HepG2 (cell line): ENCODE measurements around the gene FUT1. TPM values are rescaled to one million over a fixed set of nuclear protein-coding genes. Genes with fewer than 3 reads are reported as not detected.

Experiments used
- ASH2L ChIP-seq: fragments of 300-600, 200-600 bp; sonication (generic); IDR thresholded peaks from 2 replicates; pipeline ENCODE4 v1.7.0; 2017; ENCODE audit warnings: low read depth, mild to moderate bottlenecking, moderate library complexity, mixed read lengths, low read length; ENCODE audit not compliant: insufficient read length
- E2F5 ChIP-seq: sonication (generic); formaldehyde crosslinking; conservative IDR thresholded peaks from 2 replicates; pipeline ENCODE4 v1.4.0; 2020; ENCODE audit warnings: missing genetic modification reagents
- KDM5A ChIP-seq: fragments of 200-600 bp; sonication (generic); IDR thresholded peaks from 2 replicates; pipeline ENCODE4 v1.7.0; 2018; ENCODE audit warnings: antibody characterized with exemption, mild to moderate bottlenecking, low read length, borderline replicate concordance
- KLF13 ChIP-seq: sonication (generic); formaldehyde crosslinking; IDR thresholded peaks from 2 replicates; pipeline ENCODE4 v1.4.0; 2020; ENCODE audit warnings: mild to moderate bottlenecking, missing genetic modification reagents
- KLF16 ChIP-seq, 2 experiments: sonication (generic) in 1 of 2; formaldehyde crosslinking in 1 of 2; IDR thresholded peaks; 2 replicates each; pipeline versions ENCODE4 v1.6.1 to v1.8.0; 2016 to 2023; ENCODE audit warnings: missing genetic modification reagents in 2 of 2, missing compliant biosample characterization in 1 of 2
- MEF2D ChIP-seq: sonication (generic); formaldehyde crosslinking; IDR thresholded peaks from 2 replicates; pipeline ENCODE4 v1.5.1; 2020; ENCODE audit warnings: mild to moderate bottlenecking, missing genetic modification reagents
- NFIC ChIP-seq: IDR thresholded peaks from 2 replicates; pipeline ENCODE4 v1.6.1; 2012; ENCODE audit warnings: mild to moderate bottlenecking, low read length, inconsistent platforms
- PAX8 ChIP-seq: sonication (generic); formaldehyde crosslinking; IDR thresholded peaks from 2 replicates; pipeline ENCODE4 v1.8.0; 2022; ENCODE audit warnings: mild to moderate bottlenecking, missing genetic modification reagents, borderline replicate concordance
- PRDM4 ChIP-seq: sonication (generic); formaldehyde crosslinking; IDR thresholded peaks from 2 replicates; pipeline ENCODE4 v1.9.0; 2021; ENCODE audit warnings: missing genetic modification reagents, borderline replicate concordance
- SOX5 ChIP-seq: IDR thresholded peaks from 2 replicates; pipeline ENCODE4 v1.6.1; 2016; ENCODE audit warnings: borderline replicate concordance
- TEAD2 ChIP-seq: sonication (generic); formaldehyde crosslinking; IDR thresholded peaks from 2 replicates; pipeline ENCODE4 v1.9.0; 2021; ENCODE audit warnings: missing genetic modification reagents
- TSC22D2 ChIP-seq: sonication (generic); formaldehyde crosslinking; IDR thresholded peaks from 2 replicates; pipeline ENCODE4 v1.5.1; 2020; ENCODE audit warnings: missing genetic modification reagents, mild to moderate bottlenecking, borderline replicate concordance
- ZFAT ChIP-seq: sonication (generic); formaldehyde crosslinking; conservative IDR thresholded peaks from 2 replicates; pipeline ENCODE4 v1.8.1; 2023; ENCODE audit warnings: missing genetic modification reagents, inconsistent platforms
- ZNF10 ChIP-seq: sonication (generic); formaldehyde crosslinking; IDR thresholded peaks from 2 replicates; pipeline ENCODE4 v1.4.0; 2020; ENCODE audit warnings: mild to moderate bottlenecking, low read depth, missing genetic modification reagents, borderline replicate concordance
- ZNF12 ChIP-seq: sonication (generic); formaldehyde crosslinking; IDR thresholded peaks from 2 replicates; pipeline ENCODE4 v1.5.0; 2020; ENCODE audit warnings: missing genetic modification reagents
- ZNF225 ChIP-seq: sonication (generic); formaldehyde crosslinking; IDR thresholded peaks from 2 replicates; pipeline ENCODE4 v1.4.0; 2020; ENCODE audit warnings: mild to moderate bottlenecking, missing genetic modification reagents
- ZNF710 ChIP-seq: sonication (generic); formaldehyde crosslinking; IDR thresholded peaks from 2 replicates; pipeline ENCODE4 v1.5.0; 2020; ENCODE audit warnings: mild to moderate bottlenecking, missing genetic modification reagents, borderline replicate concordance
- ZSCAN22 ChIP-seq: sonication (generic); formaldehyde crosslinking; IDR thresholded peaks from 2 replicates; pipeline ENCODE4 v1.4.0; 2020; ENCODE audit warnings: mild to moderate bottlenecking, missing genetic modification reagents
- polyA plus RNA-seq, 8 experiments: library from polyadenylated mRNA; depleted of rRNA in 3 of 8; stranded (reverse) in 7 of 8; unstranded in 1 of 8; fragments of >200 nt; fragmentation: Illumina TruSeq in 4 of 8; extraction: Trizol in 4 of 8; gene quantifications; 2 replicates each; pipeline versions ENCODE4 v1.2.1 to v1.2.3, GENCODE V29; 2011 to 2016; ENCODE audit warnings: low read depth in 4 of 8, missing spikeins in 1 of 8, mixed read lengths in 1 of 8; ENCODE audit not compliant: insufficient read depth in 1 of 8
- total RNA-seq, 5 experiments: library from RNA; depleted of rRNA; stranded (reverse); fragments of >200 nt; fragmentation: Illumina TruSeq; extraction: Trizol; gene quantifications; 2 replicates each; pipeline ENCODE4 v1.2.3, GENCODE V29; 2016; ENCODE audit warnings: low read depth in 1 of 5
- TF ChIP-seq, protein P1 (sequence below): sonication (generic); formaldehyde crosslinking; IDR thresholded peaks from 2 replicates; pipeline ENCODE4 v1.4.0; 2020; ENCODE audit warnings: missing genetic modification reagents
- TF ChIP-seq, protein P2 (sequence below): sonication (generic); formaldehyde crosslinking; IDR thresholded peaks from 2 replicates; pipeline ENCODE4 v1.4.0; 2020; ENCODE audit warnings: missing genetic modification reagents

Gene FUT1
- total and polyA plus RNA-seq, 2 of the 13 experiments (the other 11 are each of a cell fraction or from before 2014, with no cell fraction given): 0.07 to 1.1 TPM

DNA sequence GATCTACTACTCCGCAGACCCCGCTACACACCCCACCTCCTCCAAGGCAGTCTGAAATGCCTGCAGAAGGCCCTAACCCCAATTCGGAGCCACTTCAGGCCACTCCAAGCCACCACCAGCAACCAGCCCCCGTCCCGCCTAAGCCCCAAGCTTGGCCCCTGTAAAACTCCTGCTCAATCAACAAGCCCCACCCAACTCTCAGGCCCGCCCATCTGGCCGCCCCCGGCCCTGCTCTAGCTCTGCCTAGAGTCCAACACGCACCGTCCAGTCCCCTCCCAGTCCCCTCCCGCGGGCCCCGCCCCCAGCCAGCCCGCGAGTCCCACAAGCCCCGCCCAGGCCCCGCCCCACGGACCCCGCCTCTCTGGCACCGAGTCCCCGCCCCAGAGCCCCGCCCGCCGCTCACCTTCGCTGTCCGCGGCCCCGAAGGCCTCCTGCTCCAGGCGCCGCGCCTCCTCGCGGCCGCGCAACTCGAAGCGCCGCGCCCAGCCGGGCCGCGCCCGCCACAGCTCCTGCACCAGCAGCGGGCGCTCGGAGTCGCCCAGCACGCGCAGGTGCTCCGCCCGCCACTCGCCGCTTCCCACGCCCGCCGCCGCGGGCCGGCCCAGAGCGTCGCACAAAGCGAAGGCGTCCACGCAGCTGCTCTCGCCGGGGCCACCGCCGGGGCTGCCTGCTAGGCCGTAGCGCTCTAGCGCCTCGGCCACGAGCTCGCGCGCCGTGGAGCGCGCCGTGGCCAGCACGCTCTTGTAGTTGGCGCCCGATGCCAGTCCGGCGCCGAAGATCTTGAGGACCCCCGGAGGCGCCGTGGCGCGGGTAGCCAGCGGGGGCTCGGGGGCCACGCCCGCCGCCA, 13.7 kb downstream of the FUT1 start (continued):
- TF ChIP-seq ZNF710 (CRISPR knock-in tag) (no peak), KDM5A (no peak), PAX8 (CRISPR knock-in tag) (peak; percentile 74; the same call in 1 of the 2 replicates), NFIC (no peak), ZSCAN22 (peak; percentile 51; the same call in 1 of the 2 replicates), ZNF225 (no peak), ZFAT (CRISPR knock-in tag) (no peak), KLF16 (CRISPR knock-in tag; IDR thresholded peaks at IDR 0.05) (no peak), ZNF10 (CRISPR knock-in tag) (no peak), MEF2D (CRISPR knock-in tag) (no peak; the same call in 1 of the 2 replicates), SOX5 (CRISPR knock-in tag) (no peak), E2F5 (CRISPR knock-in tag) (no peak), TSC22D2 (no peak), ZNF12 (CRISPR knock-in tag) (no peak), ASH2L (peak; percentile 21), PRDM4 (CRISPR knock-in tag) (no peak), KLF13 (CRISPR knock-in tag) (no peak), TEAD2 (CRISPR knock-in tag) (no peak)
- TF ChIP-seq, protein P1, sequence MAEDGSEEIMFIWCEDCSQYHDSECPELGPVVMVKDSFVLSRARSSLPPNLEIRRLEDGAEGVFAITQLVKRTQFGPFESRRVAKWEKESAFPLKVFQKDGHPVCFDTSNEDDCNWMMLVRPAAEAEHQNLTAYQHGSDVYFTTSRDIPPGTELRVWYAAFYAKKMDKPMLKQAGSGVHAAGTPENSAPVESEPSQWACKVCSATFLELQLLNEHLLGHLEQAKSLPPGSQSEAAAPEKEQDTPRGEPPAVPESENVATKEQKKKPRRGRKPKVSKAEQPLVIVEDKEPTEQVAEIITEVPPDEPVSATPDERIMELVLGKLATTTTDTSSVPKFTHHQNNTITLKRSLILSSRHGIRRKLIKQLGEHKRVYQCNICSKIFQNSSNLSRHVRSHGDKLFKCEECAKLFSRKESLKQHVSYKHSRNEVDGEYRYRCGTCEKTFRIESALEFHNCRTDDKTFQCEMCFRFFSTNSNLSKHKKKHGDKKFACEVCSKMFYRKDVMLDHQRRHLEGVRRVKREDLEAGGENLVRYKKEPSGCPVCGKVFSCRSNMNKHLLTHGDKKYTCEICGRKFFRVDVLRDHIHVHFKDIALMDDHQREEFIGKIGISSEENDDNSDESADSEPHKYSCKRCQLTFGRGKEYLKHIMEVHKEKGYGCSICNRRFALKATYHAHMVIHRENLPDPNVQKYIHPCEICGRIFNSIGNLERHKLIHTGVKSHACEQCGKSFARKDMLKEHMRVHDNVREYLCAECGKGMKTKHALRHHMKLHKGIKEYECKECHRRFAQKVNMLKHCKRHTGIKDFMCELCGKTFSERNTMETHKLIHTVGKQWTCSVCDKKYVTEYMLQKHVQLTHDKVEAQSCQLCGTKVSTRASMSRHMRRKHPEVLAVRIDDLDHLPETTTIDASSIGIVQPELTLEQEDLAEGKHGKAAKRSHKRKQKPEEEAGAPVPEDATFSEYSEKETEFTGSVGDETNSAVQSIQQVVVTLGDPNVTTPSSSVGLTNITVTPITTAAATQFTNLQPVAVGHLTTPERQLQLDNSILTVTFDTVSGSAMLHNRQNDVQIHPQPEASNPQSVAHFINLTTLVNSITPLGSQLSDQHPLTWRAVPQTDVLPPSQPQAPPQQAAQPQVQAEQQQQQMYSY (CRISPR knock-in tag): no peak
- TF ChIP-seq, protein P2, sequence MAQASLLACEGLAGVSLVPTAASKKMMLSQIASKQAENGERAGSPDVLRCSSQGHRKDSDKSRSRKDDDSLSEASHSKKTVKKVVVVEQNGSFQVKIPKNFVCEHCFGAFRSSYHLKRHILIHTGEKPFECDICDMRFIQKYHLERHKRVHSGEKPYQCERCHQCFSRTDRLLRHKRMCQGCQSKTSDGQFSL (CRISPR knock-in tag): no peak
